H1 (cell line): ENCODE data around the gene LRTM2. TPM values are rescaled to one million over a fixed set of nuclear protein-coding genes. Genes with fewer than 3 reads are reported as not detected.
"Not testable (repeated sequence)": the region's sequence is repeated elsewhere in the genome, so short reads cannot be mapped to it uniquely, and the experiment has no call there.

Experiments used
- CTCF ChIA-PET: fragments of 300-600 bp; sonication (Branson Sonifier 250); formaldehyde crosslinking; loops from one replicate; lab custom pipeline; 2021; ENCODE audit not compliant: partially characterized antibody; lab: Charles Lee
- POLR2A ChIA-PET: fragments of 300-600 bp; sonication (Branson Sonifier 250); formaldehyde crosslinking; loops from one replicate; lab custom pipeline; 2021; ENCODE audit warnings: inconsistent platforms; ENCODE audit not compliant: partially characterized antibody; lab: Charles Lee
- DNase-seq, 2 experiments: peaks; one replicate each; pipeline versions ENCODE4 v3.0.0 to v3.0.0-alpha.2; 2010 to 2022; ENCODE audit warnings: low spot score in 2 of 2, low read depth in 1 of 2, mixed read lengths in 1 of 2
- FAIRE-seq: peaks from 2 replicates; lab custom pipeline; 2011; peaks lifted over from hg19 to GRCh38; lab: Jason Lieb, UNC
- H2AFZ ChIP-seq: 2 replicates; pipeline ENCODE4 v1.8.1; 2012; ENCODE audit warnings: low read length, inconsistent platforms
- H2AK5ac ChIP-seq: 2 replicates; pipeline ENCODE4 v1.6.1; 2013; ENCODE audit warnings: low read depth, low read length
- H2BK120ac ChIP-seq: replicated peaks from 2 replicates; pipeline ENCODE3; 2013; ENCODE audit warnings: low read depth, low read length, inconsistent platforms
- H2BK12ac ChIP-seq: 2 replicates; pipeline ENCODE4 v1.6.1; 2013; ENCODE audit warnings: low read depth, low read length
- H2BK15ac ChIP-seq: 2 replicates; pipeline ENCODE4 v1.6.1; 2013; ENCODE audit warnings: low read length
- H2BK20ac ChIP-seq: 2 replicates; pipeline ENCODE4 v1.6.1; 2013; ENCODE audit warnings: low read length
- H2BK5ac ChIP-seq: 2 replicates; pipeline ENCODE4 v1.6.1; 2013; ENCODE audit warnings: low read depth, low read length
- H3K14ac ChIP-seq: 2 replicates; pipeline ENCODE4 v1.6.1; 2013; ENCODE audit warnings: inconsistent platforms; ENCODE audit not compliant: insufficient read length
- H3K18ac ChIP-seq: 2 replicates; pipeline ENCODE4 v1.6.1; 2013; ENCODE audit warnings: low read length; ENCODE audit errors: extremely low read depth
- H3K23ac ChIP-seq: 2 replicates; pipeline ENCODE4 v1.6.1; 2013; ENCODE audit warnings: inconsistent platforms; ENCODE audit not compliant: insufficient read length
- H3K23me2 ChIP-seq: 2 replicates; pipeline ENCODE4 v1.6.1; 2013; ENCODE audit warnings: low read depth, low read length
- H3K27ac ChIP-seq: 2 replicates; pipeline ENCODE4 v1.6.1; 2011; ENCODE audit warnings: low read depth, low read length, inconsistent platforms
- H3K27me3 ChIP-seq, 4 experiments: replicated peaks in 1 of 4; 1 replicate in 1 of 4; 2 replicates in 3 of 4; pipeline versions ENCODE4 v1.6.1 to v1.8.1; 2011 to 2013; ENCODE audit warnings: low read length in 3 of 4, mild to moderate bottlenecking in 3 of 4, inconsistent platforms in 2 of 4, mixed read lengths in 2 of 4, moderate library complexity in 1 of 4; ENCODE audit not compliant: control insufficient read depth in 3 of 4, insufficient read depth in 3 of 4; ENCODE audit errors: extremely low read depth in 1 of 4
- H3K36me3 ChIP-seq, 4 experiments: 2 replicates each; pipeline versions ENCODE4 v1.6.1 to v1.8.1; 2011 to 2013; ENCODE audit warnings: mild to moderate bottlenecking in 4 of 4, low read length in 3 of 4, moderate library complexity in 2 of 4, control low read depth in 1 of 4, inconsistent platforms in 1 of 4; ENCODE audit not compliant: insufficient read depth in 4 of 4, control insufficient read depth in 2 of 4
- H3K4ac ChIP-seq: replicated peaks from 2 replicates; pipeline ENCODE3; 2013; ENCODE audit warnings: low read length, low read depth, mixed read lengths, inconsistent platforms; ENCODE audit not compliant: insufficient read length
- H3K4me1 ChIP-seq, 4 experiments: replicated peaks in 1 of 4; 1 replicate in 1 of 4; 2 replicates in 3 of 4; pipeline versions ENCODE4 v1.6.1 to v1.8.1; 2011 to 2013; ENCODE audit warnings: low read length in 3 of 4, inconsistent platforms in 2 of 4, mixed read lengths in 1 of 4; ENCODE audit not compliant: insufficient read depth in 4 of 4, control insufficient read depth in 3 of 4
- H3K4me2 ChIP-seq, 2 experiments: 2 replicates each; pipeline versions ENCODE4 v1.6.1 to v1.8.1; 2011 to 2013; ENCODE audit warnings: low read depth in 2 of 2, low read length in 2 of 2, control low read depth in 1 of 2, inconsistent platforms in 1 of 2, mild to moderate bottlenecking in 1 of 2; ENCODE audit not compliant: insufficient read depth in 1 of 2
- H3K4me3 ChIP-seq, 4 experiments: fragments of 200-600, 300-600 bp in 1 of 4; sonication (generic), shearing (Covaris generic), sonication (Bioruptor Twin) in 1 of 4; 2 replicates each; pipeline versions ENCODE4 v1.5.1 to v1.8.1; 2011 to 2016; ENCODE audit warnings: low read length in 4 of 4, low read depth in 3 of 4, control low read depth in 2 of 4, inconsistent platforms in 2 of 4, mild to moderate bottlenecking in 2 of 4, mixed read lengths in 1 of 4, moderate library complexity in 1 of 4; ENCODE audit not compliant: insufficient read depth in 2 of 4; ENCODE audit errors: extremely low read depth in 1 of 4
- H3K56ac ChIP-seq: replicated peaks from 2 replicates; pipeline ENCODE3; 2013; ENCODE audit warnings: low read depth, mild to moderate bottlenecking, mixed read lengths, low read length, inconsistent platforms; ENCODE audit not compliant: insufficient read length
- H3K79me1 ChIP-seq: 2 replicates; pipeline ENCODE4 v1.6.1; 2013; ENCODE audit warnings: low read depth, low read length, control low read depth
- H3K79me2 ChIP-seq, 2 experiments: 2 replicates each; pipeline versions ENCODE4 v1.6.1 to v1.8.1; 2012 to 2013; ENCODE audit warnings: low read length in 2 of 2, mild to moderate bottlenecking in 2 of 2, inconsistent platforms in 1 of 2; ENCODE audit not compliant: insufficient read depth in 2 of 2, control insufficient read depth in 1 of 2
- H3K9ac ChIP-seq, 4 experiments: replicated peaks in 1 of 4; 1 replicate in 1 of 4; 2 replicates in 3 of 4; pipeline versions ENCODE4 v1.6.1 to v1.8.1; 2011 to 2013; ENCODE audit warnings: low read depth in 3 of 4, low read length in 3 of 4, control low read depth in 2 of 4, mild to moderate bottlenecking in 2 of 4, moderate library complexity in 2 of 4, inconsistent platforms in 1 of 4; ENCODE audit errors: extremely low read depth in 1 of 4
- H3K9me3 ChIP-seq, 2 experiments: 2 replicates each; pipeline versions ENCODE4 v1.6.1 to v1.8.1; 2012 to 2013; ENCODE audit warnings: mild to moderate bottlenecking in 2 of 2, moderate library complexity in 2 of 2, control low read depth in 1 of 2, inconsistent platforms in 1 of 2, low read depth in 1 of 2, low read length in 1 of 2, mixed read lengths in 1 of 2; ENCODE audit not compliant: insufficient read depth in 2 of 2
- H4K20me1 ChIP-seq, 2 experiments: replicated peaks in 1 of 2; 2 replicates each; pipeline versions ENCODE3 to v1.8.1; 2011 to 2013; ENCODE audit warnings: inconsistent platforms in 2 of 2, low read length in 2 of 2, mild to moderate bottlenecking in 1 of 2; ENCODE audit not compliant: insufficient read depth in 2 of 2, control insufficient read depth in 1 of 2
- H4K5ac ChIP-seq: 2 replicates; pipeline ENCODE4 v1.6.1; 2013; ENCODE audit warnings: low read length, low read depth, mixed read lengths, inconsistent platforms; ENCODE audit not compliant: insufficient read length
- H4K8ac ChIP-seq: 2 replicates; pipeline ENCODE4 v1.8.0; 2013; ENCODE audit warnings: mild to moderate bottlenecking, moderate library complexity, low read length, inconsistent platforms; ENCODE audit not compliant: insufficient read depth; ENCODE audit errors: extremely low read depth
- H4K91ac ChIP-seq: replicated peaks from 2 replicates; pipeline ENCODE3; 2013; ENCODE audit warnings: low read length, mixed read lengths, inconsistent platforms; ENCODE audit not compliant: insufficient read length
- BCL11A ChIP-seq, 2 experiments: IDR thresholded peaks; one replicate each; pipeline ENCODE4 v1.6.1; 2011; ENCODE audit warnings: low read depth in 2 of 2, low read length in 2 of 2, mild to moderate bottlenecking in 2 of 2
- CREB1 ChIP-seq: IDR thresholded peaks from 2 replicates; pipeline ENCODE4 v1.6.1; 2012; ENCODE audit warnings: inconsistent platforms
- HDAC2 ChIP-seq, 2 experiments: fragments of 300-600 bp in 1 of 2; sonication (generic) in 1 of 2; IDR thresholded peaks; 2 replicates each; pipeline ENCODE4 v1.6.1; 2011 to 2012; ENCODE audit warnings: low read depth in 2 of 2, low read length in 2 of 2, mild to moderate bottlenecking in 2 of 2, moderate library complexity in 2 of 2, borderline replicate concordance in 1 of 2, inconsistent platforms in 1 of 2
- POU5F1 ChIP-seq: IDR thresholded peaks from 2 replicates; pipeline ENCODE4 v1.6.1; 2011; ENCODE audit warnings: low read depth, mild to moderate bottlenecking, low read length, moderate library complexity
- RNF2 ChIP-seq: fragments of 200-900, 300-1000 bp; sonication (generic); IDR thresholded peaks from 2 replicates; pipeline ENCODE4 v1.7.1; 2016; ENCODE audit warnings: borderline replicate concordance, low read depth, mild to moderate bottlenecking, antibody characterized with exemption, low read length; ENCODE audit not compliant: poor library complexity, severe bottlenecking; ENCODE audit errors: missing control alignments
- WGBS, 2 experiments: shearing (Covaris generic) in 1 of 2; methylation state at CpG; one replicate each; pipeline versions ENCODE4 v1.1.6 to v1.1.7; 2013 to 2015; ENCODE audit warnings: low lambda C conversion rate in 2 of 2, mixed read lengths in 2 of 2, inconsistent platforms in 1 of 2, low coverage in 1 of 2, missing lambda C conversion rate in 1 of 2; ENCODE audit not compliant: insufficient replicate concordance in 2 of 2, insufficient coverage in 1 of 2, insufficient read length in 1 of 2; ENCODE audit errors: extremely low coverage in 1 of 2, missing lambda C conversion rate in 1 of 2; 5-methylcytosine and 5-hydroxymethylcytosine counted together
- polyA plus RNA-seq, 7 experiments: library from polyadenylated mRNA; depleted of rRNA in 3 of 7; stranded (reverse) in 5 of 7; unstranded in 2 of 7; fragments of >200 nt in 5 of 7; fragments of 200-250 nt in 2 of 7; gene quantifications; 1 replicate in 5 of 7; 2 replicates in 1 of 7; 4 replicates in 1 of 7; pipeline versions ENCODE4 v1.2.1 to v1.2.3, GENCODE V29; 2011 to 2013; ENCODE audit warnings: missing spikeins in 2 of 7, mixed read lengths in 2 of 7
- total RNA-seq: library from RNA; stranded (reverse); fragmentation: NEBNext Ultra II Directional; extraction: Animal tissue kit (Norgen Biotek cat#: 25700); gene quantifications from 2 replicates; pipeline ENCODE4 v1.2.1, GENCODE V29; 2021

Gene LRTM2
- total and polyA plus RNA-seq, 2 of the 8 experiments (the other 6 are each of a cell fraction or from before 2014, with no cell fraction given) = 0.06 TPM; not detected in 1

DNA sequence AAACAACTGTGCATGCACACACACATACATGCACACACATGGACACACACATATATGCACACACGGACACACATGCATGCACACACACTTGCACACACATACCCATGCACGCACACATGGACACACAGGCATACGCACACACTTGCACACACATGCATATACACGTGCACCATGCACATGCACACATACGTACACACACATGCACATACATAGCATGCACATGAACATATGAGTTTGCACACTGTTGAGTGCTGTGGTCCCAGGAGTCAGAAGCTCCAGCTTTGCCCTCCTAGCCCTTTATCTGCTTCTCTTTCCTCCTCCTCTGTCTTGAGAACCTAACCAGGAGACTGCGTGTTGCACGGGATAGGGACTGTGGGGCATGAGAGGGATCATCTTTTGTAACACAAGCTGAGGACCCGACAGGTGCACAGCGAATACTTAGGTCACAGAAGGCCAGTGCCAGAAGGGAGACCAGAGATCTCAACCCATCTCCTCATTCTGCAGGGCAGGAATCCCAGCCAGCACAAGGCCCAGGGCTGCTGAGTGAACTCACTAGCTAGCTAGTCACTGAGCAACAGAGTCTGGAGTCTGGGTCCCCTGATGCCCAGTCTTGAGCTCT lies 3.5 kb upstream of the LRTM2 start (continued):
- TF ChIP-seq CREB1 = no peak
- no peak for TF ChIP-seq BCL11A (IDR thresholded peaks at IDR 0.05; ENCODE audit: low read depth in 2 of 2, low read length in 2 of 2)
- TF ChIP-seq HDAC2 (IDR thresholded peaks at IDR 0.05; ENCODE audit: borderline replicate concordance in 1 of 2, low read depth in 2 of 2, low read length in 2 of 2) = no peak
- TF ChIP-seq POU5F1 = no peak
- no peak for TF ChIP-seq RNF2

DNA sequence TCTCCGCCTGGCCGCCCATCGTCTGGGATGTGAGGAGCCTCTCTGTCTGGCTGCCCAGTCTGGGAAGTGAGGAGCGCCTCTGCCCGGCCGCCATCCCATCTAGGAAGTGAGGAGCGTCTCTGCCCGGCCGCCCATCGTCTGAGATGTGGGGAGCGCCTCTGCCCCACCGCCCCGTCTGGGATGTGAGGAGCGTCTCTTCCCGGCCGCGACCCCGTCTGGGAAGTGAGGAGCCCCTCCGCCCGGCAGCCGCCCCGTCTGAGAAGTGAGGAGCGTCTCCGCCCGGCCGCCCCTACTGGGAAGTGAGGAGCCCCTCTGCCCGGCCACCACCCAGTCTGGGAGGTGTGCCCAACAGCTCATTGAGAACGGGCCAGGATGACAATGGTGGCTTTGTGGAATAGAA lies 2.4 kb upstream of the LRTM2 start:
- H4K8ac ChIP-seq, H2AK5ac ChIP-seq, DNase-seq, H2BK120ac ChIP-seq, H2AFZ ChIP-seq, H3K4me3 ChIP-seq, H3K36me3 ChIP-seq, H3K9me3 ChIP-seq, FAIRE-seq, H4K5ac ChIP-seq, H3K18ac ChIP-seq, H3K4ac ChIP-seq, H2BK12ac ChIP-seq, H3K9ac ChIP-seq, H3K4me2 ChIP-seq, H3K79me1 ChIP-seq, POLR2A ChIA-PET, H2BK15ac ChIP-seq, H2BK5ac ChIP-seq, H3K56ac ChIP-seq, H3K23me2 ChIP-seq, H3K27ac ChIP-seq, H4K91ac ChIP-seq, H3K23ac ChIP-seq, H2BK20ac ChIP-seq, H4K20me1 ChIP-seq, H3K79me2 ChIP-seq, H3K14ac ChIP-seq: not testable (repeated sequence)
- CTCF ChIA-PET = interaction anchor here (1.0 kb wide), 1 partner anchor 61 kb away, joined by 3 read pairs; no protein-coding TSS in a partner anchor
- Histone ChIP-seq H3K27me3 (peaks cover 9 to 34% (median 32%) of the 10 kb centered on the region in 4 experiments), H3K4me1 (peaks cover 0 to 21% (median 8%) of the 10 kb centered on the region in 4 experiments; a peak in 5 of 7 replicates)
- 89% methylated on average over 14 of the region's 28 CpGs; no CpG with 5 or more reads in 1 of the 2 experiments for WGBS, 2 experiments
